ENCODE data around the gene XCL1.
"Not testable (repeated sequence)": the region's sequence is repeated elsewhere in the genome, so short reads cannot be mapped to it uniquely, and the experiment has no call there.

The XCL1 gene

DNA sequence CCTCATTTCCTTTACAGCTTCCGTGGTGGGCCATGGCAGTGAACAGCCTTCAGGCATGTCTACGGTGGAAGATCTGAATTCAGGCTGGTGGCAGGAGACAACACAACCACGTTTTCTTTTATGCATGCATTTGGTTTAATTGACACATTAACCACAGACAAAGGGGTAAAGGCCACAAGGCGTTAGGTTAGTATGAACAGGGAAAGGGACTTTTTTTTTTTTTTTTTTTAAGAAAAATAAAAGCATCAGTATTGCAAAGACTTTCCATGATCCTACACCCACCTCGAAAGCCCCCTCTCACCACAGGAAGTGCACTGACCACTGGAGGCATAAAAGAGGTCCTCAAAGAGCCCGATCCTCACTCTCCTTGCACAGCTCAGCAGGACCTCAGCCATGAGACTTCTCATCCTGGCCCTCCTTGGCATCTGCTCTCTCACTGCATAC is at the start of gene XCL1:
XCL1 (plus strand) TSS at position 361 of the 444 bp plus-strand sequence; CDS start at position 394, 33 bp downstream.
- H3K27ac ChIP-seq (ENCODE audit: low read length); H3K9me2 ChIP-seq (replicated peaks; ENCODE audit: insufficient read depth, low read length); H3K79me2 ChIP-seq (ENCODE audit: low read length); H3F3A ChIP-seq (ENCODE audit: insufficient read depth, low read length); H3K27me3 ChIP-seq (replicated peaks; ENCODE audit: insufficient read depth, low read length); H3K9me3 ChIP-seq (replicated peaks; ENCODE audit: insufficient read depth, low read length); H3K4me3 ChIP-seq (ENCODE audit: low read length); H3K9ac ChIP-seq (ENCODE audit: low read length); H4K20me1 ChIP-seq (ENCODE audit: insufficient read depth, low read length); H3K4me2 ChIP-seq (ENCODE audit: low read depth, low read length); H2AFZ ChIP-seq (ENCODE audit: low read length); DNase-seq; H3K36me3 ChIP-seq (replicated peaks; ENCODE audit: insufficient read depth, low read length); H3K4me1 ChIP-seq (ENCODE audit: low read length): not testable (repeated sequence)

DNA sequence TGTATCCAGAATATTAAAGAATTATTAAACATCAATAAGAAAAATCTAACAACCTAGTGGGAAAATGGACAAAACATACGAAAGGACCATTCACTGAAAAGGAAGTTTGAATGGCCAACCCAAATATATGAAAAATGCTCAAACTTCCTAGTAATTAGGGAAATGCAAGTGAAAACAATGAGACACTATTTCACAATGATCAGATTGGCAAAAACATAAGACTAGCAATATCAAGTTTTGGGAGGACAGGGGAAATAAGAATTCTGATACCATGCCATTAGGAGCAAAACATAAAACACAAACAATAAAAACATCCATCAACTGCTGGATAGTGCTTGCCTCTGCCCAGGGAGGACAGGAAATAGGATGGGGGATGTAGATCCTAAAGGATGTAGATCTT is 46.9 kb upstream of the XCL1 start:
- no peak overlapping the region for H3K4me3 ChIP-seq (ENCODE audit: low read length)
- no peaks in the 10 kb centered on the region for H4K20me1 ChIP-seq (ENCODE audit: insufficient read depth, low read length)
- H3K9me3 ChIP-seq (replicated peaks; ENCODE audit: insufficient read depth, low read length) = no peaks in the 10 kb centered on the region
- H3F3A ChIP-seq (ENCODE audit: insufficient read depth, low read length) = no peaks in the 10 kb centered on the region
- no peak overlapping the region for H2AFZ ChIP-seq (ENCODE audit: low read length)
- no peaks in the 10 kb centered on the region for H3K27me3 ChIP-seq (replicated peaks; ENCODE audit: insufficient read depth, low read length)
- H3K9me2 ChIP-seq (replicated peaks; ENCODE audit: insufficient read depth, low read length) = no peaks in the 10 kb centered on the region
- no peak overlapping the region for H3K9ac ChIP-seq (ENCODE audit: low read length)
- H3K27ac ChIP-seq (ENCODE audit: low read length) = no peak overlapping the region
- H3K79me2 ChIP-seq (ENCODE audit: low read length) = no peaks in the 10 kb centered on the region
- no peaks in the 10 kb centered on the region for H3K36me3 ChIP-seq (replicated peaks; ENCODE audit: insufficient read depth, low read length)
- no peaks in the 10 kb centered on the region for H3K4me1 ChIP-seq (ENCODE audit: low read length)
- TF ChIP-seq EZH2 (optimal IDR thresholded peaks at IDR 0.05; ENCODE audit: low read depth, low read length) = no peak
- no peak for TF ChIP-seq EZH2phosphoT487 (IDR thresholded peaks at IDR 0.05; ENCODE audit: low read length)
- TF ChIP-seq CTCF (IDR thresholded peaks at IDR 0.05; ENCODE audit: low read length) = no peak
- no peak for DNase-seq
- H3K4me2 ChIP-seq (ENCODE audit: low read depth, low read length) = no peak overlapping the region

- TF ChIP-seq CTCF (IDR thresholded peaks at IDR 0.05; ENCODE audit: low read length) = no peak
- no peak for TF ChIP-seq EZH2phosphoT487 (IDR thresholded peaks at IDR 0.05; ENCODE audit: low read length)
- no peak for TF ChIP-seq EZH2 (optimal IDR thresholded peaks at IDR 0.05; ENCODE audit: low read depth, low read length)
- H3K27ac ChIP-seq (ENCODE audit: low read length) = no peak overlapping the region
Observed at GRCh38 chr1:168531615-168532345, 44.6 kb upstream of the XCL1 start.

GRCh38 chr1:168535536-168535935 is 40.9 kb upstream of the XCL1 start:
- H3K4me3 ChIP-seq (ENCODE audit: low read length) = 0 out of 2 replicates have a peak overlapping the region, but pooled peaks have one; percentile 18
- no peak overlapping the region for H3K9ac ChIP-seq (ENCODE audit: low read length)
- H3K4me2 ChIP-seq (ENCODE audit: low read depth, low read length) = peak overlapping the region; percentile 34
- no peaks in the 10 kb centered on the region for H3K79me2 ChIP-seq (ENCODE audit: low read length)
- peaks cover 10% of the 10 kb centered on the region for H3F3A ChIP-seq (ENCODE audit: insufficient read depth, low read length)
- no peaks in the 10 kb centered on the region for H3K27me3 ChIP-seq (replicated peaks; ENCODE audit: insufficient read depth, low read length)
- no peaks in the 10 kb centered on the region for H3K36me3 ChIP-seq (replicated peaks; ENCODE audit: insufficient read depth, low read length)
- H3K9me2 ChIP-seq (replicated peaks; ENCODE audit: insufficient read depth, low read length) = no peaks in the 10 kb centered on the region
- H3K4me1 ChIP-seq (ENCODE audit: low read length) = peaks cover 14% of the 10 kb centered on the region
- peak; percentile 91 for DNase-seq
- H2AFZ ChIP-seq (ENCODE audit: low read length) = no peak overlapping the region
- no peak for TF ChIP-seq CTCF (IDR thresholded peaks at IDR 0.05; ENCODE audit: low read length)
- TF ChIP-seq EZH2phosphoT487 (IDR thresholded peaks at IDR 0.05; ENCODE audit: low read length) = no peak
- no peak for TF ChIP-seq EZH2 (optimal IDR thresholded peaks at IDR 0.05; ENCODE audit: low read depth, low read length)
- H3K27ac ChIP-seq (ENCODE audit: low read length) = peak overlapping the region; percentile 13; the same call in 1 of the 2 replicates
- no peaks in the 10 kb centered on the region for H4K20me1 ChIP-seq (ENCODE audit: insufficient read depth, low read length)
- no peaks in the 10 kb centered on the region for H3K9me3 ChIP-seq (replicated peaks; ENCODE audit: insufficient read depth, low read length)

More at GRCh38 chr1:168531615-168532345, 44.6 kb upstream of the XCL1 start:
- H3F3A ChIP-seq (ENCODE audit: insufficient read depth, low read length) = peaks cover 10% of the 10 kb centered on the region
- no peaks in the 10 kb centered on the region for H3K27me3 ChIP-seq (replicated peaks; ENCODE audit: insufficient read depth, low read length)
- H2AFZ ChIP-seq (ENCODE audit: low read length) = no peak overlapping the region
- H3K79me2 ChIP-seq (ENCODE audit: low read length) = no peaks in the 10 kb centered on the region
- peaks cover 14% of the 10 kb centered on the region for H3K4me1 ChIP-seq (ENCODE audit: low read length)
- H3K9ac ChIP-seq (ENCODE audit: low read length) = no peak overlapping the region
- no peak overlapping the region for H3K4me3 ChIP-seq (ENCODE audit: low read length)
- no peaks in the 10 kb centered on the region for H3K36me3 ChIP-seq (replicated peaks; ENCODE audit: insufficient read depth, low read length)
- no peaks in the 10 kb centered on the region for H3K9me2 ChIP-seq (replicated peaks; ENCODE audit: insufficient read depth, low read length)
- no peak overlapping the region for H3K4me2 ChIP-seq (ENCODE audit: low read depth, low read length)
- no peak for DNase-seq
- no peaks in the 10 kb centered on the region for H3K9me3 ChIP-seq (replicated peaks; ENCODE audit: insufficient read depth, low read length)
- H4K20me1 ChIP-seq (ENCODE audit: insufficient read depth, low read length) = no peaks in the 10 kb centered on the region

DNA sequence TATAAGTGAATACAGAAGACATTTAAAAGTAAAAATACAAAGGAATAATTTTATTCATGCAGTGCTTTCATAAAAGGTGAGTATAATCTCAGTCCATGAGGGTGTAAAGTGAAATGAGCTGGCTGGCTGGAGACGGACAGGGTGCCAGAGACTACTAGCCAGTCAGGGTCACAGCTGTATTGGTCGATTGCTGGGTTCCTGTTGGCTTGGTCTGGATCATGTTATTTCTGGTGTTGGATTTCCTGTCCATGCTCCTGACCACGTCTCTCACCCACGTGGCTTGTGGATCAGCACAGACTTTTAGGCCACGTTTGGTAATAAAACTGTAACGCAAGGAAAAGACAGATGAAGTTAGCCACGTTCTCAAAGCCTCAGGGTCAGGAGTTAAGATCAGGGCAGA is 35.6 kb upstream of the XCL1 start:
- not testable (repeated sequence) for H3K4me1 ChIP-seq (ENCODE audit: low read length); H3K9me3 ChIP-seq (replicated peaks; ENCODE audit: insufficient read depth, low read length); H3K27ac ChIP-seq (ENCODE audit: low read length); H3K27me3 ChIP-seq (replicated peaks; ENCODE audit: insufficient read depth, low read length); DNase-seq; H4K20me1 ChIP-seq (ENCODE audit: insufficient read depth, low read length); H3K79me2 ChIP-seq (ENCODE audit: low read length); H3K9me2 ChIP-seq (replicated peaks; ENCODE audit: insufficient read depth, low read length); H3K4me3 ChIP-seq (ENCODE audit: low read length); H3K36me3 ChIP-seq (replicated peaks; ENCODE audit: insufficient read depth, low read length); H3K4me2 ChIP-seq (ENCODE audit: low read depth, low read length); H2AFZ ChIP-seq (ENCODE audit: low read length); H3F3A ChIP-seq (ENCODE audit: insufficient read depth, low read length); H3K9ac ChIP-seq (ENCODE audit: low read length)

All from MM.1S (cell line).